ENCODE data around the gene PI4KB. TPM values are rescaled to one million over a fixed set of nuclear protein-coding genes. Genes with fewer than 3 reads are reported as not detected.
"Not testable (repeated sequence)": the region's sequence is repeated elsewhere in the genome, so short reads cannot be mapped to it uniquely, and the experiment has no call there.

The PI4KB gene
- total RNA-seq, 2 experiments from 2014 or later, result 38.0 to 50.6 TPM

GRCh38 chr1:151356696-151357095, 29.5 kb upstream of the PI4KB start:
- Histone ChIP-seq H3K27ac (ENCODE audit: low read depth, low read length, poor library complexity, severe bottlenecking) (no peak overlapping the region), H2AFZ (ENCODE audit: low read length) (peak overlapping the region; percentile 41; the same call in 1 of the 2 replicates), H3K4me3 (ENCODE audit: low read depth, low read length, poor library complexity, severe bottlenecking) (no peak overlapping the region), H3K36me3 (ENCODE audit: insufficient read depth, low read length) (no peaks in the 10 kb centered on the region), H3K4me1 (ENCODE audit: insufficient read depth, low read length, poor library complexity, severe bottlenecking) (no peaks in the 10 kb centered on the region), H3K79me2 (ENCODE audit: insufficient read depth, low read depth, low read length) (no peaks in the 10 kb centered on the region), H4K20me1 (ENCODE audit: insufficient read depth, low read length) (no peaks in the 10 kb centered on the region), H3K4me2 (ENCODE audit: low read length) (no peak overlapping the region), H3K9me3 (ENCODE audit: low read length) (peaks cover 10% of the 10 kb centered on the region), H3K9me2 (ENCODE audit: insufficient read depth, low read length) (no peaks in the 10 kb centered on the region)
- intact Hi-C loops (cut with micrococcal nuclease; ENCODE audit: unreplicated experiment), result no loop called here
- ChIA-PET CTCF (ENCODE audit: unreplicated experiment) (no interaction called here), POLR2A (interaction anchor here (1.4 kb wide), 1 partner anchor 15 kb away, joined by 5 read pairs; the partner anchor contains the start of gene SELENBP1)
- no peak for TF ChIP-seq CTCF (conservative IDR thresholded peaks at IDR 0.05; ENCODE audit: low read length)
- TF ChIP-seq EZH2phosphoT487 (IDR thresholded peaks at IDR 0.05; ENCODE audit: borderline replicate concordance, low read depth, low read length), result no peak
- BruUV-seq (replicated peaks), result no TSS peak
- no peak for DNase-seq (ENCODE audit: low spot score)

- peaks cover 17% of the 10 kb centered on the region for H3K9me3 ChIP-seq (ENCODE audit: low read length)
- H3K27ac ChIP-seq (ENCODE audit: low read depth, low read length, poor library complexity, severe bottlenecking), result no peak overlapping the region
- ChIA-PET CTCF (ENCODE audit: unreplicated experiment) (no interaction called here), POLR2A (interaction anchor here (0.6 to 0.8 kb wide), 4 partner anchors 22 to 898 kb away, joined by 3 to 9 read pairs (median 3); partner anchors contain the start of gene PSMD4)
- no peaks in the 10 kb centered on the region for H4K20me1 ChIP-seq (ENCODE audit: insufficient read depth, low read length)
- TF ChIP-seq CTCF (conservative IDR thresholded peaks at IDR 0.05; ENCODE audit: low read length), result no peak
- no peak for TF ChIP-seq EZH2phosphoT487 (IDR thresholded peaks at IDR 0.05; ENCODE audit: borderline replicate concordance, low read depth, low read length)
- H3K4me2 ChIP-seq (ENCODE audit: low read length), result no peak overlapping the region
- H3K4me3 ChIP-seq (ENCODE audit: low read depth, low read length, poor library complexity, severe bottlenecking), result no peak overlapping the region
- no peak for DNase-seq (ENCODE audit: low spot score)
- intact Hi-C loops (cut with micrococcal nuclease; ENCODE audit: unreplicated experiment), result no loop called here
- H3K36me3 ChIP-seq (ENCODE audit: insufficient read depth, low read length), result no peaks in the 10 kb centered on the region
- no TSS peak for BruUV-seq (replicated peaks)
- peaks cover 10% of the 10 kb centered on the region for H3K4me1 ChIP-seq (ENCODE audit: insufficient read depth, low read length, poor library complexity, severe bottlenecking)
- H2AFZ ChIP-seq (ENCODE audit: low read length), result no peak overlapping the region
- no peaks in the 10 kb centered on the region for H3K79me2 ChIP-seq (ENCODE audit: insufficient read depth, low read depth, low read length)
- no peaks in the 10 kb centered on the region for H3K9me2 ChIP-seq (ENCODE audit: insufficient read depth, low read length)
These were observed 25.0 kb upstream of the PI4KB start for GRCh38 chr1:151352021-151352718.

- H2AFZ ChIP-seq (ENCODE audit: low read length); H3K9me2 ChIP-seq (ENCODE audit: insufficient read depth, low read length); intact Hi-C loops (cut with micrococcal nuclease; ENCODE audit: unreplicated experiment); H3K4me2 ChIP-seq (ENCODE audit: low read length); H4K20me1 ChIP-seq (ENCODE audit: insufficient read depth, low read length); DNase-seq (ENCODE audit: low spot score); H3K4me3 ChIP-seq (ENCODE audit: low read depth, low read length, poor library complexity, severe bottlenecking); BruUV-seq (replicated peaks); H3K27ac ChIP-seq (ENCODE audit: low read depth, low read length, poor library complexity, severe bottlenecking): not testable (repeated sequence)
- CTCF ChIA-PET (ENCODE audit: unreplicated experiment), result interaction anchor here (1.3 kb wide), 1 partner anchor 11 kb away, joined by 3 read pairs; no protein-coding TSS in a partner anchor
- H3K36me3 ChIP-seq (ENCODE audit: insufficient read depth, low read length), result peaks cover 11% of the 10 kb centered on the region
- H3K79me2 ChIP-seq (ENCODE audit: insufficient read depth, low read depth, low read length), result peaks cover 13% of the 10 kb centered on the region; the same call in 1 of the 2 replicates
- H3K4me1 ChIP-seq (ENCODE audit: insufficient read depth, low read length, poor library complexity, severe bottlenecking), result peaks cover 18% of the 10 kb centered on the region
- POLR2A ChIA-PET, result interaction anchor here (0.6 to 1.5 kb wide), 3 partner anchors 9 to 281 kb away, joined by 3 read pairs; no protein-coding TSS in a partner anchor
- peaks cover 17% of the 10 kb centered on the region for H3K9me3 ChIP-seq (ENCODE audit: low read length)
These were observed 23.1 kb upstream of the PI4KB start for GRCh38 chr1:151350323-151350722.
